ENCODE results near the gene TNFRSF13B.
A peak's percentile ranks its signal among the peaks of the same experiment; 100 is the strongest.

TNFRSF13B gene

DNA sequence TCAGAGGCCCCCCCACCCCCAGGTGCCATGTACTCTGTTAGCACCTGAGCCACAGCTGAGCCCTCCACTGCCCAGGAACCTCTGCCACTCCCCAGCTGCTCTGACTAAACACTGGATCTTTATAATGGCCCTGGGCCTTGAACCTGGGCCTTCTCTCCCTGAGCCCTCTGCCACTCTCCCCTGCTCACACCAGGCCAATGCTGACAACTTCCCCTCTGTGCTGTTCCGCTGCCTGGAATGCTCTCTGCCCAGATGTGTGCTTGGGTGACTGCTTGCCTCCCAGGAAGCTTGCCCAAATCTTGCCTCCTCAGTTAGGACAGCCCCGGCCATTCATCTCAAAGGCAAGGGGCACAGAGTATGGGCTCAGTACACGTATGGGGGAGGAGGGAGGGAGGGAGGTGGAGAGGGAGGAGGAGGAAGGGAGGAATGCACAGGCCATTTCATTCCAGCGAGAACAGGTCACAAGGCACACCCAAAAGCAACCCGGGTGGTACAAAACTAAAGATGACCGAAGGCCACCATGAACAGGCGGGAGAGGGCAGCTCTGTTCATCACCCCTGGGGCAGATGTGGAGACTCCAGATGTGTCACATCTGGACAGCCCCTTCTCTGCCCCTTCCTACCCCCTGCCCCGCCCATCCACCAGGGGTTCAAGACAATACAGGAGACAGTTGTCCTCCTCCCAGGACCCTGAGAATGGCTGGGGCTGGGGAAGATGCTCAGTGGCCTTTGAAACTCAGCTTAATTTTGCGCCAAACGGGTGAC lies 15.3 kb upstream of the TNFRSF13B start:
- no peak overlapping the region for H3K4me3 ChIP-seq (ENCODE audit: low read depth, low read length, poor library complexity, severe bottlenecking)
- TF ChIP-seq, protein P1, sequence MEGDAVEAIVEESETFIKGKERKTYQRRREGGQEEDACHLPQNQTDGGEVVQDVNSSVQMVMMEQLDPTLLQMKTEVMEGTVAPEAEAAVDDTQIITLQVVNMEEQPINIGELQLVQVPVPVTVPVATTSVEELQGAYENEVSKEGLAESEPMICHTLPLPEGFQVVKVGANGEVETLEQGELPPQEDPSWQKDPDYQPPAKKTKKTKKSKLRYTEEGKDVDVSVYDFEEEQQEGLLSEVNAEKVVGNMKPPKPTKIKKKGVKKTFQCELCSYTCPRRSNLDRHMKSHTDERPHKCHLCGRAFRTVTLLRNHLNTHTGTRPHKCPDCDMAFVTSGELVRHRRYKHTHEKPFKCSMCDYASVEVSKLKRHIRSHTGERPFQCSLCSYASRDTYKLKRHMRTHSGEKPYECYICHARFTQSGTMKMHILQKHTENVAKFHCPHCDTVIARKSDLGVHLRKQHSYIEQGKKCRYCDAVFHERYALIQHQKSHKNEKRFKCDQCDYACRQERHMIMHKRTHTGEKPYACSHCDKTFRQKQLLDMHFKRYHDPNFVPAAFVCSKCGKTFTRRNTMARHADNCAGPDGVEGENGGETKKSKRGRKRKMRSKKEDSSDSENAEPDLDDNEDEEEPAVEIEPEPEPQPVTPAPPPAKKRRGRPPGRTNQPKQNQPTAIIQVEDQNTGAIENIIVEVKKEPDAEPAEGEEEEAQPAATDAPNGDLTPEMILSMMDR (IDR thresholded peaks at IDR 0.05; ENCODE audit: low read length) = no peak
- TF ChIP-seq EZH2 (IDR thresholded peaks at IDR 0.05; ENCODE audit: borderline replicate concordance, low read length) = no peak
- H3K4me1 ChIP-seq (ENCODE audit: insufficient read depth, low read length, severe bottlenecking) = peaks cover 46% of the 10 kb centered on the region
- peak overlapping the region; percentile 76 for H3K4me2 ChIP-seq (ENCODE audit: low read length)
- H3K79me2 ChIP-seq (ENCODE audit: insufficient read depth, low read length) = no peaks in the 10 kb centered on the region
- H3K9me3 ChIP-seq (ENCODE audit: low read length) = no peaks in the 10 kb centered on the region
- no peaks in the 10 kb centered on the region for H3K9me2 ChIP-seq (ENCODE audit: low read depth, low read length)
- no peak overlapping the region; the same call in 1 of the 2 replicates for H3K9ac ChIP-seq (ENCODE audit: low read length)
- no peak overlapping the region for H2AFZ ChIP-seq (ENCODE audit: low read length)
- H4K20me1 ChIP-seq (ENCODE audit: insufficient read depth, low read length) = no peaks in the 10 kb centered on the region
- no peaks in the 10 kb centered on the region for H3K36me3 ChIP-seq (ENCODE audit: insufficient read depth, low read length)
- H3K27me3 ChIP-seq (ENCODE audit: insufficient read depth, low read length) = no peaks in the 10 kb centered on the region
- peak overlapping the region; percentile 94 for H3K27ac ChIP-seq (ENCODE audit: low read depth, low read length, poor library complexity, severe bottlenecking)
- H3F3A ChIP-seq (ENCODE audit: insufficient read depth, low read length) = no peaks in the 10 kb centered on the region

DNA sequence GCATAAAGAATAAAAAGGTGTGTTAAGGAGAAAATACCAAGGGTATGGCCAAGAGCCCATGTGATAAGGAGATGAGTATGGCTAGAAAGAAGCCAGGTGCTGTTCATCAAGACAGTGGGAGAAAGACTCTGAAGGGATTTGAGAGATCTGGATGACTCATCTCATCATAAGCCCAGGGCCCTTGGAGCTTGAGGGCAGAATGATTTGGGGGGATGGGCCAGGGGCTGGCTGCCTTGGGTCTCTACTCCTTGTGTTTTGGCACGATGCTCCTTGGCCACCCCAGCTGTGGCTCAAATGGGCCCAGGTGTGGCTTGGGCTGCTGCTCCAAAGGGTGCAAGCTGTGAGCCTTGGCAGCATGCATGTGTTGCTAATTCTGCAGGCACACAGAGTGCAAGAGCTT lies 14.5 kb upstream of the TNFRSF13B start:
- Histone ChIP-seq H3K9ac (ENCODE audit: low read length) (no peak overlapping the region), H3K9me2 (ENCODE audit: low read depth, low read length) (no peaks in the 10 kb centered on the region), H2AFZ (ENCODE audit: low read length) (no peak overlapping the region), H3F3A (ENCODE audit: insufficient read depth, low read length) (no peaks in the 10 kb centered on the region), H3K4me3 (ENCODE audit: low read depth, low read length, poor library complexity, severe bottlenecking) (no peak overlapping the region), H3K27ac (ENCODE audit: low read depth, low read length, poor library complexity, severe bottlenecking) (peak overlapping the region; percentile 94), H3K36me3 (ENCODE audit: insufficient read depth, low read length) (no peaks in the 10 kb centered on the region), H3K4me2 (ENCODE audit: low read length) (no peak overlapping the region), H4K20me1 (ENCODE audit: insufficient read depth, low read length) (no peaks in the 10 kb centered on the region), H3K79me2 (ENCODE audit: insufficient read depth, low read length) (no peaks in the 10 kb centered on the region), H3K27me3 (ENCODE audit: insufficient read depth, low read length) (no peaks in the 10 kb centered on the region), H3K4me1 (ENCODE audit: insufficient read depth, low read length, severe bottlenecking) (peaks cover 52% of the 10 kb centered on the region), H3K9me3 (ENCODE audit: low read length) (no peaks in the 10 kb centered on the region)
- TF ChIP-seq, protein P1 (IDR thresholded peaks at IDR 0.05; ENCODE audit: low read length) = no peak
- TF ChIP-seq EZH2 (IDR thresholded peaks at IDR 0.05; ENCODE audit: borderline replicate concordance, low read length) = no peak

- Histone ChIP-seq H3K9me2 (ENCODE audit: low read depth, low read length) (no peaks in the 10 kb centered on the region), H2AFZ (ENCODE audit: low read length) (no peak overlapping the region), H4K20me1 (ENCODE audit: insufficient read depth, low read length) (no peaks in the 10 kb centered on the region), H3K9me3 (ENCODE audit: low read length) (no peaks in the 10 kb centered on the region), H3K4me1 (ENCODE audit: insufficient read depth, low read length, severe bottlenecking) (peaks cover 42% of the 10 kb centered on the region), H3K9ac (ENCODE audit: low read length) (no peak overlapping the region), H3K36me3 (ENCODE audit: insufficient read depth, low read length) (no peaks in the 10 kb centered on the region), H3K27me3 (ENCODE audit: insufficient read depth, low read length) (no peaks in the 10 kb centered on the region), H3K4me2 (ENCODE audit: low read length) (no peak overlapping the region), H3K79me2 (ENCODE audit: insufficient read depth, low read length) (no peaks in the 10 kb centered on the region), H3K27ac (ENCODE audit: low read depth, low read length, poor library complexity, severe bottlenecking) (no peak overlapping the region), H3K4me3 (ENCODE audit: low read depth, low read length, poor library complexity, severe bottlenecking) (no peak overlapping the region), H3F3A (ENCODE audit: insufficient read depth, low read length) (no peaks in the 10 kb centered on the region)
- TF ChIP-seq EZH2 (IDR thresholded peaks at IDR 0.05; ENCODE audit: borderline replicate concordance, low read length) = no peak
- TF ChIP-seq, protein P1 (IDR thresholded peaks at IDR 0.05; ENCODE audit: low read length) = no peak
Measured at GRCh38 chr17:16981928-16982327, 10.0 kb upstream of the TNFRSF13B start.
